H9 (cell line): ENCODE measurements around the gene EFCAB6. TPM values are rescaled to one million over a fixed set of nuclear protein-coding genes. Genes with fewer than 3 reads are reported as not detected.

Experiments
- DNase-seq: peaks from one replicate; pipeline ENCODE4 v3.0.0-alpha.2; 2017
- H2AFZ ChIP-seq: one replicate; pipeline ENCODE4 v1.6.1; 2013; ENCODE audit warnings: mild to moderate bottlenecking, low read length, control low read depth, moderate library complexity
- H2AK5ac ChIP-seq: 2 replicates; pipeline ENCODE4 v1.6.1; 2013; ENCODE audit warnings: low read length, control low read depth, mixed read lengths; ENCODE audit not compliant: insufficient read length
- H2BK120ac ChIP-seq: one replicate; pipeline ENCODE4 v1.6.1; 2013; ENCODE audit warnings: low read depth, mild to moderate bottlenecking, low read length, control low read depth, inconsistent platforms; ENCODE audit not compliant: poor library complexity, severe bottlenecking
- H2BK12ac ChIP-seq: 2 replicates; pipeline ENCODE4 v1.6.1; 2013; ENCODE audit warnings: low read length, control low read depth, mixed read lengths, low read depth; ENCODE audit not compliant: insufficient read length
- H2BK15ac ChIP-seq: 2 replicates; pipeline ENCODE4 v1.6.1; 2013; ENCODE audit warnings: low read depth, low read length, control low read depth
- H2BK20ac ChIP-seq: one replicate; pipeline ENCODE4 v1.6.1; 2013; ENCODE audit warnings: low read depth, mild to moderate bottlenecking, low read length, control low read depth, inconsistent platforms; ENCODE audit not compliant: poor library complexity, severe bottlenecking
- H2BK5ac ChIP-seq: 2 replicates; pipeline ENCODE4 v1.6.1; 2013; ENCODE audit warnings: low read length, control low read depth, mixed read lengths; ENCODE audit not compliant: insufficient read length
- H3K14ac ChIP-seq: 2 replicates; pipeline ENCODE4 v1.6.1; 2013; ENCODE audit warnings: low read length, control low read depth; ENCODE audit not compliant: insufficient read depth
- H3K18ac ChIP-seq: 2 replicates; pipeline ENCODE4 v1.6.1; 2013; ENCODE audit warnings: low read depth, mild to moderate bottlenecking, mixed read lengths, low read length, control low read depth; ENCODE audit not compliant: insufficient read length
- H3K23ac ChIP-seq: 2 replicates; pipeline ENCODE4 v1.6.1; 2013; ENCODE audit warnings: low read length, control low read depth, mixed read lengths, low read depth; ENCODE audit not compliant: insufficient read length
- H3K23me2 ChIP-seq: 2 replicates; pipeline ENCODE4 v1.6.1; 2013; ENCODE audit warnings: low read depth, mild to moderate bottlenecking, mixed read lengths, low read length, control low read depth; ENCODE audit not compliant: insufficient read length, poor library complexity, severe bottlenecking
- H3K27ac ChIP-seq: 2 replicates; pipeline ENCODE4 v1.5.1; 2013; ENCODE audit warnings: low read length, control low read depth, mixed read lengths, low read depth; ENCODE audit not compliant: insufficient read length
- H3K27me3 ChIP-seq: 2 replicates; pipeline ENCODE4 v1.6.1; 2013; ENCODE audit warnings: low read length, control low read depth, inconsistent platforms; ENCODE audit not compliant: insufficient read depth
- H3K4ac ChIP-seq: 2 replicates; pipeline ENCODE4 v1.6.1; 2013; ENCODE audit warnings: low read depth, mild to moderate bottlenecking, control low read depth, inconsistent platforms, low read length, moderate library complexity
- H3K4me1 ChIP-seq: 2 replicates; pipeline ENCODE4 v1.6.1; 2013; ENCODE audit warnings: low read length, control low read depth, inconsistent platforms; ENCODE audit not compliant: insufficient read depth
- H3K4me2 ChIP-seq: 2 replicates; pipeline ENCODE4 v1.6.1; 2013; ENCODE audit warnings: low read length, control low read depth, mixed read lengths; ENCODE audit not compliant: insufficient read length, insufficient read depth
- H3K56ac ChIP-seq: 2 replicates; pipeline ENCODE4 v1.6.1; 2013; ENCODE audit warnings: low read depth, mild to moderate bottlenecking, mixed read lengths, low read length, control low read depth; ENCODE audit not compliant: insufficient read length
- H3K79me1 ChIP-seq: 2 replicates; pipeline ENCODE4 v1.6.1; 2013; ENCODE audit warnings: low read depth, mild to moderate bottlenecking, moderate library complexity, low read length, control low read depth, inconsistent platforms; ENCODE audit not compliant: insufficient read depth, poor library complexity, severe bottlenecking
- H3K79me2 ChIP-seq: 2 replicates; pipeline ENCODE4 v1.6.1; 2013; ENCODE audit warnings: low read length, control low read depth, inconsistent platforms; ENCODE audit not compliant: insufficient read depth
- H3K9ac ChIP-seq: 2 replicates; pipeline ENCODE4 v1.6.1; 2013; ENCODE audit warnings: low read length, control low read depth, mixed read lengths; ENCODE audit not compliant: insufficient read length; ENCODE audit errors: extremely low read depth
- H3K9me3 ChIP-seq: one replicate; pipeline ENCODE4 v1.6.1; 2013; ENCODE audit warnings: low read depth, low read length, inconsistent platforms; ENCODE audit not compliant: control insufficient read depth
- H3T11ph ChIP-seq: one replicate; pipeline ENCODE4 v1.6.1; 2013; ENCODE audit warnings: mild to moderate bottlenecking, low read length, control low read depth, inconsistent platforms
- H4K20me1 ChIP-seq: one replicate; pipeline ENCODE4 v1.6.1; 2013; ENCODE audit not compliant: control insufficient read depth, insufficient read length, insufficient read depth
- H4K5ac ChIP-seq: 2 replicates; pipeline ENCODE4 v1.6.1; 2013; ENCODE audit warnings: low read depth, mild to moderate bottlenecking, mixed read lengths, low read length, control low read depth; ENCODE audit not compliant: insufficient read length
- H4K8ac ChIP-seq: replicated peaks from 2 replicates; pipeline ENCODE4 v1.6.1; 2013; ENCODE audit warnings: low read length, control low read depth, mixed read lengths, low read depth; ENCODE audit not compliant: insufficient read length
- H4K91ac ChIP-seq: 2 replicates; pipeline ENCODE4 v1.6.1; 2013; ENCODE audit warnings: low read depth, mild to moderate bottlenecking, moderate library complexity, mixed read lengths, low read length, control low read depth; ENCODE audit not compliant: insufficient read length
- H3K27ac Mint-ChIP-seq, 3 experiments: 2 replicates in 2 of 3; 3 replicates in 1 of 3; pipeline ENCODE4 v1.8.0; 2020 to 2021; ENCODE audit warnings: mixed read lengths in 3 of 3, mild to moderate bottlenecking in 1 of 3, moderate library complexity in 1 of 3
- H3K27me3 Mint-ChIP-seq: 2 replicates; pipeline ENCODE4 v1.8.0; 2021; ENCODE audit warnings: low read depth, mild to moderate bottlenecking, moderate library complexity, mixed read lengths
- H3K36me3 Mint-ChIP-seq, 3 experiments: 2 replicates in 2 of 3; 3 replicates in 1 of 3; pipeline ENCODE4 v1.8.0; 2020 to 2021; ENCODE audit warnings: low read depth in 3 of 3, mixed read lengths in 3 of 3; ENCODE audit not compliant: insufficient read depth in 1 of 3
- H3K4me1 Mint-ChIP-seq, 2 experiments: 2 replicates each; pipeline ENCODE4 v1.8.0; 2020; ENCODE audit warnings: mixed read lengths in 2 of 2
- H3K4me3 Mint-ChIP-seq, 2 experiments: 2 replicates in 1 of 2; 3 replicates in 1 of 2; pipeline ENCODE4 v1.8.0; 2020 to 2021; ENCODE audit warnings: mild to moderate bottlenecking in 2 of 2, mixed read lengths in 2 of 2, moderate library complexity in 1 of 2
- H3K9me3 Mint-ChIP-seq, 2 experiments: 2 replicates in 1 of 2; 3 replicates in 1 of 2; pipeline ENCODE4 v1.8.0; 2020; ENCODE audit warnings: mild to moderate bottlenecking in 2 of 2, mixed read lengths in 2 of 2, moderate library complexity in 1 of 2
- CTCF ChIP-seq: fragments of 200-600 bp; sonication (generic); conservative IDR thresholded peaks from 3 replicates; pipeline ENCODE4 v1.8.0; 2021; ENCODE audit warnings: antibody characterized with exemption, mild to moderate bottlenecking
- WGBS: extraction: QIAGEN DNeasy Blood & Tissue Kit; methylation state at CpG from one replicate; pipeline ENCODE4 v1.1.7; 2013; ENCODE audit warnings: missing lambda C conversion rate, low lambda C conversion rate, mixed read lengths; ENCODE audit not compliant: insufficient read length; ENCODE audit errors: extremely low coverage; 5-methylcytosine and 5-hydroxymethylcytosine counted together
- total RNA-seq: library from RNA; stranded (reverse); gene quantifications from 2 replicates; pipeline ENCODE4 v1.2.1, GENCODE V29; 2021

EFCAB6 gene
- total RNA-seq, 1 experiment from 2014 or later = 0.31 TPM

- no peak overlapping the region for H2BK5ac ChIP-seq
- Mint-ChIP-seq H3K36me3 (peaks cover 5 to 11% (median 8%) of the 10 kb centered on the region in 3 experiments; a peak in 5 of 7 replicates), H3K27ac (no peak overlapping the region; a peak in 1 of 7 replicates), H3K4me3 (no peak overlapping the region), H3K27me3 (peaks cover 13% of the 10 kb centered on the region), H3K9me3 (peaks cover 11 to 17% of the 10 kb centered on the region in 2 experiments), H3K4me1 (peaks cover 0 to 9% of the 10 kb centered on the region in 2 experiments; a peak in 2 of 4 replicates)
- no peak overlapping the region for H2AK5ac ChIP-seq
- H3K18ac ChIP-seq = no peak overlapping the region
- H3K27me3 ChIP-seq = no peaks in the 10 kb centered on the region
- no peaks in the 10 kb centered on the region for H3K23me2 ChIP-seq
- TF ChIP-seq CTCF = no peak
- DNase-seq = no peak
- no peak overlapping the region for H4K91ac ChIP-seq
- H3K4me2 ChIP-seq = no peak overlapping the region
- no peaks in the 10 kb centered on the region for H3K79me1 ChIP-seq
- no peak overlapping the region for H4K5ac ChIP-seq
- H3K9me3 ChIP-seq = no peaks in the 10 kb centered on the region
- no peak overlapping the region for H2BK12ac ChIP-seq
- H3K56ac ChIP-seq = no peak overlapping the region
- no peaks in the 10 kb centered on the region for H3K79me2 ChIP-seq
- no peak overlapping the region for H4K8ac ChIP-seq
- H3K9ac ChIP-seq = no peak overlapping the region
- no peak overlapping the region for H3K4ac ChIP-seq
- H2AFZ ChIP-seq = no peak overlapping the region
- H3T11ph ChIP-seq = no peak overlapping the region
- H4K20me1 ChIP-seq = no peaks in the 10 kb centered on the region
- H3K14ac ChIP-seq = no peak overlapping the region
- H2BK120ac ChIP-seq = no peak overlapping the region
- H2BK15ac ChIP-seq = no peak overlapping the region
- no peaks in the 10 kb centered on the region for H3K4me1 ChIP-seq
- no peak overlapping the region for H3K27ac ChIP-seq
- WGBS = no CpG with 5 or more reads among the region's 10 CpGs
- H2BK20ac ChIP-seq = no peak overlapping the region
- no peak overlapping the region for H3K23ac ChIP-seq
Measured at GRCh38 chr22:43533656-43534428, 278.3 kb downstream of the EFCAB6 start.
